ENCODE results near the gene SETBP1. TPM values are rescaled to one million over a fixed set of nuclear protein-coding genes. Genes with fewer than 3 reads are reported as not detected.

SETBP1 gene
- total RNA-seq, 1 experiment from 2014 or later, result 0.05 TPM

- TF ChIP-seq ZBTB33 (IDR thresholded peaks at IDR 0.05; ENCODE audit: extremely low read depth, insufficient replicate concordance, low read length) (no peak), REST (IDR thresholded peaks at IDR 0.05; ENCODE audit: low read depth) (no peak), CEBPB (IDR thresholded peaks at IDR 0.05; ENCODE audit: low read depth) (no peak)
These were observed 143.1 kb downstream of the SETBP1 start (continued) for GRCh38 chr18:44823782-44824181.

GRCh38 chr18:44824884-44825283 lies 144.2 kb downstream of the SETBP1 start:
- ChIA-PET CTCF (no interaction called here), POLR2A (no interaction called here), RAD21 (ENCODE audit: low non-redundant PET in 1 of 2, low total read pairs in 2 of 2, uncharacterized antibody in 2 of 2, unreplicated experiment in 2 of 2) (no interaction called here)
- H4K20me1 ChIP-seq (ENCODE audit: insufficient read depth), result no peaks in the 10 kb centered on the region
- DNase-seq (ENCODE audit: low read depth, low spot score) (no peak), ATAC-seq (no peak)
- no peak overlapping the region for H3K4me3 ChIP-seq (replicated peaks in 1 of 2; ENCODE audit: low read depth in 1 of 2, low read length in 2 of 2)
- H3K4me2 ChIP-seq (ENCODE audit: low read length), result no peak overlapping the region
- H3K9me2 ChIP-seq (ENCODE audit: insufficient read depth), result no peaks in the 10 kb centered on the region
- no peaks in the 10 kb centered on the region for H3K4me1 ChIP-seq (ENCODE audit: control insufficient read depth in 1 of 2, insufficient read depth in 2 of 2, low read length in 2 of 2)
- peaks cover 5 to 18% of the 10 kb centered on the region in 2 experiments; a peak in 2 of 4 replicates for H3K9me3 ChIP-seq (ENCODE audit: control insufficient read depth in 1 of 2, insufficient read depth in 1 of 2, low read depth in 1 of 2, low read length in 2 of 2)
- intact Hi-C loops (cut with micrococcal nuclease), result no loop called here
- H3K9ac ChIP-seq (ENCODE audit: low read length), result no peak overlapping the region
- no peak overlapping the region for H2AFZ ChIP-seq (ENCODE audit: low read depth, low read length, poor library complexity, severe bottlenecking)
- no peaks in the 10 kb centered on the region for H3K27me3 ChIP-seq (ENCODE audit: insufficient read depth, low read length)
- H3K27ac ChIP-seq (ENCODE audit: low read depth, low read length), result no peak overlapping the region
- H3K36me3 ChIP-seq (ENCODE audit: control insufficient read depth in 1 of 2, insufficient read depth in 2 of 2, low read length in 2 of 2), result no peaks in the 10 kb centered on the region
- BruUV-seq (replicated peaks), result no TSS peak
- H3K79me2 ChIP-seq (ENCODE audit: insufficient read depth, low read length), result no peaks in the 10 kb centered on the region
- no peak for TF ChIP-seq FOSL1 (IDR thresholded peaks at IDR 0.05; ENCODE audit: low read depth)
- TF ChIP-seq JUND (IDR thresholded peaks at IDR 0.05), result no peak
- no peak for TF ChIP-seq ZBTB33 (IDR thresholded peaks at IDR 0.05; ENCODE audit: extremely low read depth, insufficient replicate concordance, low read length)
- no peak for TF ChIP-seq ZFX (IDR thresholded peaks at IDR 0.05)
- TF ChIP-seq CEBPB (IDR thresholded peaks at IDR 0.05; ENCODE audit: low read depth), result no peak
- TF ChIP-seq SIN3A (IDR thresholded peaks at IDR 0.05; ENCODE audit: low read depth), result no peak
- no peak for TF ChIP-seq MAX (IDR thresholded peaks at IDR 0.05)
- no peak for TF ChIP-seq SRF (IDR thresholded peaks at IDR 0.05; ENCODE audit: low read depth)
- no peak for TF ChIP-seq POLR2A (IDR thresholded peaks at IDR 0.05; ENCODE audit: borderline replicate concordance, extremely low read depth, insufficient read depth, insufficient read length)
- TF ChIP-seq REST (IDR thresholded peaks at IDR 0.05; ENCODE audit: low read depth), result no peak
- TF ChIP-seq YY1 (IDR thresholded peaks at IDR 0.05; ENCODE audit: extremely low read depth, insufficient replicate concordance, low read depth, low read length), result no peak
- TF ChIP-seq RAD21 (IDR thresholded peaks at IDR 0.05; ENCODE audit: low read depth), result no peak
- no peak for TF ChIP-seq EZH2phosphoT487 (IDR thresholded peaks at IDR 0.05; ENCODE audit: borderline replicate concordance)
- no peak for TF ChIP-seq POLR2AphosphoS5 (IDR thresholded peaks at IDR 0.05; ENCODE audit: low read depth, low read length)
